Neural crest cell (in vitro differentiated cells): Measurements from ENCODE around the gene PDYN. TPM values are rescaled to one million over a fixed set of nuclear protein-coding genes. Genes with fewer than 3 reads are reported as not detected.
A peak's percentile ranks its signal among the peaks of the same experiment; 100 is the strongest.

ENCODE experiments used
- DNase-seq: peaks from one replicate; pipeline ENCODE4 v3.0.0; 2021; ENCODE audit warnings: low read depth, mixed read lengths, low spot score
- H3K27ac Mint-ChIP-seq: one replicate; pipeline ENCODE4 v1.8.0; 2021; ENCODE audit warnings: mild to moderate bottlenecking, mixed read lengths; ENCODE audit not compliant: unreplicated experiment
- H3K27me3 Mint-ChIP-seq: 2 replicates; pipeline ENCODE4 v1.8.0; 2021; ENCODE audit warnings: low read depth, mild to moderate bottlenecking, mixed read lengths
- H3K36me3 Mint-ChIP-seq: 2 replicates; pipeline ENCODE4 v1.8.0; 2021; ENCODE audit warnings: low read depth, mild to moderate bottlenecking, mixed read lengths
- H3K4me1 Mint-ChIP-seq: 2 replicates; pipeline ENCODE4 v1.8.0; 2021; ENCODE audit warnings: mixed read lengths
- H3K4me3 Mint-ChIP-seq: one replicate; pipeline ENCODE4 v1.8.0; 2021; ENCODE audit warnings: mild to moderate bottlenecking, mixed read lengths
- H3K9me3 Mint-ChIP-seq: 2 replicates; pipeline ENCODE4 v1.8.0; 2021; ENCODE audit warnings: mixed read lengths
- CTCF ChIP-seq: fragments of 200-600 bp; sonication (generic); conservative IDR thresholded peaks from 2 replicates; pipeline ENCODE4 v1.5.0; 2021; ENCODE audit warnings: antibody characterized with exemption, mild to moderate bottlenecking
- total RNA-seq: library from RNA; stranded (reverse); gene quantifications from 2 replicates; pipeline ENCODE4 v1.2.1, GENCODE V29; 2021

PDYN gene
- total RNA-seq, 1 donor from 2014 or later: 0.63 TPM

DNA sequence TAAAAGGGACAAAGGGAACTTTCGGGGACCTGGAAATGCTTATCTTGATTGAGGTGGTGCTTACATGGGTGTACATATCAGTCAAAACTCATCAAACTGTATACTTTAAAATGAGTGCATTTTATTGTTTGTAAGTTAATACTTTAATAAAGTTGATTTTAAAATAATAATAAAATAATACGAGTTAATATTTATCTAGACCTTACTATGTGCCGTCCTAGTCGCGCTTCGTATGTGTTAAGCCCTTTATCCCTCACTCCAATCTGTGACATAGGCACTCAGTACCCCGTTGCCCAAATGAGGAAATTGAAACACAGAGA lies 47.5 kb downstream of the PDYN start:
- Mint-ChIP-seq H3K4me1 (peaks cover 41% of the 10 kb centered on the region), H3K27ac (no peak overlapping the region), H3K9me3 (no peaks in the 10 kb centered on the region), H3K27me3 (peaks cover 74% of the 10 kb centered on the region), H3K4me3 (peak overlapping the region; percentile 45), H3K36me3 (no peaks in the 10 kb centered on the region)
- no peak for TF ChIP-seq CTCF
- DNase-seq: no peak

- H3K27me3 Mint-ChIP-seq: peaks cover 70% of the 10 kb centered on the region
- H3K27ac Mint-ChIP-seq: no peak overlapping the region
- no peak for TF ChIP-seq CTCF
- H3K4me1 Mint-ChIP-seq: peaks cover 36% of the 10 kb centered on the region
- no peak overlapping the region for H3K4me3 Mint-ChIP-seq
- H3K9me3 Mint-ChIP-seq: no peaks in the 10 kb centered on the region
- DNase-seq: no peak
- H3K36me3 Mint-ChIP-seq: no peaks in the 10 kb centered on the region
These were observed 48.2 kb downstream of the PDYN start for GRCh38 chr20:1945660-1946059.

DNA sequence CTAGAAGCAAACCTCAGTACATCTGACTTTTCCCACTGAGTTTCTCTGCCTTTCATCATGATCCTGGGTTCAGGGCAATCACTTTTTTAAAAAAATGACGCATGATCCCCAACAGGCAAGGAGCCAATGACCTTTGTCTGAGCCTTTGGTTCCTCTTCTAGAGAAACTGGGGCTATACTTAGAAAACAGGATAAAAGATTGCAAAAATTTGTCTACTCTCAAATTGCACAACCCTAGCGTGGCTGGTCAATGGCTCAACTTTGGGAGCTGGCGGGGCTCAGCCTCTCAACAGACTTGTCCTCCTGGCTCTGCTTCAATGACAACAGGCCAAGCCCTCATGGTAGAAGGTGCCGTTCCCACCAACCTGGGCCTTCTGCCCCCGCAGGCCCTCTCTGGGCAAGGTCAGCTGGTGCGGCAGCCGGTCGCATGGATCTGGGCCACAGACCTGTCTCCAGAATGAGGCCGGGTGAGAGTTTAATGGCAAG lies 48.7 kb downstream of the PDYN start:
- H3K36me3 Mint-ChIP-seq: no peaks in the 10 kb centered on the region
- no peaks in the 10 kb centered on the region for H3K9me3 Mint-ChIP-seq
- H3K27me3 Mint-ChIP-seq: peaks cover 67% of the 10 kb centered on the region

DNA sequence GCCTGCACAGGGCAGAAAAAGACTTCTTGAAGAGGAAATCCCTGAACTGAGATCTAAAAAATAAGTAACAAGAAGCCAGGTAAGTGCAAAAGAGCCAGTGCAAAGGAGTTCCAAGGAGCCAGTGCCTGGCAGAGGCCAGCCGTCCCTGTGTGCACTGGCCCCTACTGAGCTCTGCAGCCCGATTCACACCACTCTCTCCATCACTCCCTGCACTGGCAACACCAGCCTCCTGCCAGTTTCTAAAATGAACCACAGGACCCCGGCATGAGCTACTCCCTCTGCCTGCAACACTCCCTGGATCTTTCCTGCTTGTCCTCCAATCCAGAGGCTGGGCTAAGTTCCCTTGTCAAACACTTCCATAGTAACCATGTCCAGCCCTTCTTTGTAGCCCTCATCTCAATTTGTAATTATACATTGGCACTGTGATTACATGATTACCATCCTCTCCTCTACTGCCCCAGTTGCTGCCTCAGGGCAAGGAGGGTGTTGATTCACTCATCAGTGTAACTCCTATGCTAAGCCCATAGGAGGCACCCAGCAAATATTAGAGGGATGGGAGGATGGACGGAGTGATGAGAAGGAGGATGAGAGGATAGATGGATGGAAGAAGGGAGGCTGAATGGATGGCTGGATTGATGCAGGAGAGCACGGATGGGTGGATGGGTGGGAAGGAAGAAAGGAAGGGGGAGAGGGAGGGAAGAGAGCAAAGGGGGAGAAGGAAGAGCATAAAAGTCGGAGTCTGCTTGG lies 49.3 kb downstream of the PDYN start:
- no peak for TF ChIP-seq CTCF
- peaks cover 61% of the 10 kb centered on the region for H3K27me3 Mint-ChIP-seq
- DNase-seq: no peak
- H3K4me3 Mint-ChIP-seq: no peak overlapping the region
- H3K4me1 Mint-ChIP-seq: peaks cover 26% of the 10 kb centered on the region
- H3K27ac Mint-ChIP-seq: no peak overlapping the region
- H3K9me3 Mint-ChIP-seq: no peaks in the 10 kb centered on the region
- no peaks in the 10 kb centered on the region for H3K36me3 Mint-ChIP-seq

More for the DNA sequence above, 48.7 kb downstream of the PDYN start:
- Mint-ChIP-seq H3K4me3 (no peak overlapping the region), H3K4me1 (peaks cover 32% of the 10 kb centered on the region), H3K27ac (no peak overlapping the region)
- TF ChIP-seq CTCF: no peak
- no peak for DNase-seq

GRCh38 chr20:1943275-1944002 lies 50.4 kb downstream of the PDYN start:
- no peak overlapping the region for H3K27ac Mint-ChIP-seq
- no peak overlapping the region for H3K4me3 Mint-ChIP-seq
- DNase-seq: no peak
- no peaks in the 10 kb centered on the region for H3K9me3 Mint-ChIP-seq
- H3K36me3 Mint-ChIP-seq: no peaks in the 10 kb centered on the region
- peaks cover 55% of the 10 kb centered on the region for H3K27me3 Mint-ChIP-seq
- TF ChIP-seq CTCF: no peak
- peaks cover 15% of the 10 kb centered on the region for H3K4me1 Mint-ChIP-seq
